A673 (cell line): ENCODE results near the gene THBS2. TPM values are rescaled to one million over a fixed set of nuclear protein-coding genes. Genes with fewer than 3 reads are reported as not detected.

Experiments used
- BruUV-seq: library from RNA; stranded (reverse); fragments of 400-500 nt; replicated peaks from 2 replicates; lab custom pipeline; 2021; lab: Mats Ljungman, UMichigan
- CTCF ChIA-PET: fragments of 300-600 bp; sonication (Branson Sonifier 250); formaldehyde crosslinking; loops from one replicate; lab custom pipeline; 2022; ENCODE audit warnings: antibody characterized with exemption; lab: Charles Lee
- POLR2A ChIA-PET: fragments of 300-600 bp; sonication (Branson Sonifier 250); formaldehyde crosslinking; loops from one replicate; lab custom pipeline; 2022; ENCODE audit warnings: antibody characterized with exemption; ENCODE audit not compliant: low non-redundant PET; lab: Charles Lee
- DNase-seq: peaks from one replicate; pipeline ENCODE4 v3.0.0-alpha.2; 2015; ENCODE audit warnings: low spot score
- H3K27ac ChIP-seq: fragments of 200-600 bp; sonication (generic); 2 replicates; pipeline ENCODE4 v1.5.1; 2016; ENCODE audit warnings: mixed run types, low read depth, mild to moderate bottlenecking, mixed read lengths, antibody characterized with exemption, low read length; ENCODE audit not compliant: poor library complexity, severe bottlenecking
- H3K27me3 ChIP-seq: fragments of 200-600 bp; sonication (generic); replicated peaks from 2 replicates; pipeline ENCODE4 v1.6.1; 2017; ENCODE audit warnings: mixed run types, low read depth, mild to moderate bottlenecking, mixed read lengths, antibody characterized with exemption, low read length; ENCODE audit not compliant: insufficient read depth, poor library complexity
- H3K36me3 ChIP-seq: fragments of 200-600 bp; sonication (generic); 2 replicates; pipeline ENCODE4 v1.6.1; 2016; ENCODE audit warnings: mixed run types, mild to moderate bottlenecking, mixed read lengths, antibody characterized with exemption, low read length; ENCODE audit not compliant: insufficient read depth, poor library complexity, severe bottlenecking
- H3K4me1 ChIP-seq: fragments of 200-600 bp; sonication (generic); 2 replicates; pipeline ENCODE4 v1.6.1; 2017; ENCODE audit warnings: mixed run types, mild to moderate bottlenecking, mixed read lengths, antibody characterized with exemption, low read length; ENCODE audit not compliant: insufficient read depth, poor library complexity, severe bottlenecking
- H3K4me3 ChIP-seq: fragments of 200-600 bp; sonication (generic); 2 replicates; pipeline ENCODE4 v1.5.1; 2016; ENCODE audit warnings: low read depth, mixed run types, mild to moderate bottlenecking, mixed read lengths, low read length; ENCODE audit not compliant: poor library complexity, severe bottlenecking
- H3K9me3 ChIP-seq: fragments of 200-600 bp; sonication (generic); 2 replicates; pipeline ENCODE4 v1.6.1; 2016; ENCODE audit warnings: mixed run types, low read depth, mild to moderate bottlenecking, mixed read lengths, antibody characterized with exemption, low read length; ENCODE audit not compliant: poor library complexity, severe bottlenecking
- CTCF ChIP-seq: fragments of 300-800, 200-600 bp; sonication (generic); conservative IDR thresholded peaks from 2 replicates; pipeline ENCODE4 v1.5.1; 2017; ENCODE audit warnings: low read depth, mild to moderate bottlenecking, antibody characterized with exemption, low read length, moderate library complexity, mixed read lengths
- EZH2 ChIP-seq: fragments of 200-600 bp; sonication (generic); IDR thresholded peaks from 2 replicates; pipeline ENCODE4 v1.6.1; 2017; ENCODE audit warnings: borderline replicate concordance, low read depth, mild to moderate bottlenecking, mixed read lengths, antibody characterized with exemption, low read length; ENCODE audit not compliant: poor library complexity, severe bottlenecking
- intact Hi-C: fragments of 100-400 bp; cut with micrococcal nuclease; formaldehyde crosslinking; loops from one replicate; pipeline ENCODE4 v1.10.0; 2022; ENCODE audit not compliant: unreplicated experiment
- total RNA-seq: library from RNA; stranded (reverse); gene quantifications from 2 replicates; pipeline ENCODE4 v1.2.3, GENCODE V29; 2021

THBS2 gene
- total RNA-seq, 1 experiment from 2014 or later, result 0.13 TPM

- H3K4me3 ChIP-seq, result no peak overlapping the region
- no peak overlapping the region for H3K27ac ChIP-seq
- intact Hi-C loops, result no loop called here
- ChIA-PET CTCF (no interaction called here), POLR2A (no interaction called here)
- H3K27me3 ChIP-seq, result peaks cover 35% of the 10 kb centered on the region
- no peak for DNase-seq
- H3K9me3 ChIP-seq, result no peaks in the 10 kb centered on the region
- no TSS peak for BruUV-seq
- no peaks in the 10 kb centered on the region for H3K36me3 ChIP-seq
- peaks cover 3% of the 10 kb centered on the region for H3K4me1 ChIP-seq
- TF ChIP-seq CTCF, result no peak
- no peak for TF ChIP-seq EZH2
Observed at GRCh38 chr6:169256061-169256460, 2.4 kb upstream of the THBS2 start.

- H3K4me3 ChIP-seq, result no peak overlapping the region
- no peak for DNase-seq
- BruUV-seq, result no TSS peak
- H3K36me3 ChIP-seq, result no peaks in the 10 kb centered on the region
- intact Hi-C loops, result no loop called here
- H3K4me1 ChIP-seq, result peaks cover 3% of the 10 kb centered on the region
- CTCF ChIA-PET, result no interaction called here
- no peaks in the 10 kb centered on the region for H3K9me3 ChIP-seq
- TF ChIP-seq EZH2 (no peak), CTCF (no peak)
- POLR2A ChIA-PET, result no interaction called here
- H3K27ac ChIP-seq, result no peak overlapping the region
- peaks cover 35% of the 10 kb centered on the region for H3K27me3 ChIP-seq
Observed at GRCh38 chr6:169255643-169256042, 2.0 kb upstream of the THBS2 start.

- intact Hi-C loops, result no loop called here
- no peak for DNase-seq
- ChIA-PET POLR2A (no interaction called here), CTCF (no interaction called here)
- Histone ChIP-seq H3K36me3 (no peaks in the 10 kb centered on the region), H3K9me3 (no peaks in the 10 kb centered on the region), H3K4me1 (peaks cover 3% of the 10 kb centered on the region), H3K4me3 (no peak overlapping the region), H3K27ac (no peak overlapping the region), H3K27me3 (peaks cover 35% of the 10 kb centered on the region)
- BruUV-seq, result no TSS peak
- TF ChIP-seq EZH2 (no peak), CTCF (no peak)
Observed at GRCh38 chr6:169254456-169255316, 1.0 kb upstream of the THBS2 start.
